GM12891 (cell line): ENCODE measurements around the gene ZNF385B.

Experiments used
- DNase-seq: peaks from one replicate; pipeline ENCODE4 v3.0.0; 2011; ENCODE audit warnings: low spot score; ENCODE audit not compliant: insufficient read length
- FAIRE-seq: peaks from 2 replicates; lab custom pipeline; 2011; peaks lifted over from hg19 to GRCh38; lab: Jason Lieb, UNC
- PAX5 ChIP-seq: IDR thresholded peaks from 2 replicates; pipeline ENCODE4 v1.6.1; 2011; ENCODE audit warnings: low read length, moderate library complexity, mild to moderate bottlenecking; ENCODE audit not compliant: insufficient read depth, severe bottlenecking
- POLR2A ChIP-seq: IDR thresholded peaks from 2 replicates; pipeline ENCODE4 v1.6.1; 2011; ENCODE audit warnings: low read depth, low read length, control low read depth
- POLR2AphosphoS5 ChIP-seq: IDR thresholded peaks from 2 replicates; pipeline ENCODE4 v1.6.1; 2011; ENCODE audit warnings: low read depth, low read length, control low read depth
- POU2F2 ChIP-seq: IDR thresholded peaks from 2 replicates; pipeline ENCODE4 v1.6.1; 2011; ENCODE audit warnings: low read depth, mild to moderate bottlenecking, control low read depth, low read length, moderate library complexity
- SPI1 ChIP-seq: IDR thresholded peaks from 2 replicates; pipeline ENCODE4 v1.6.1; 2011; ENCODE audit warnings: low read depth, low read length, control low read depth
- TAF1 ChIP-seq: IDR thresholded peaks from 2 replicates; pipeline ENCODE4 v1.6.1; 2011; ENCODE audit warnings: low read depth, low read length, control low read depth

ZNF385B gene

DNA sequence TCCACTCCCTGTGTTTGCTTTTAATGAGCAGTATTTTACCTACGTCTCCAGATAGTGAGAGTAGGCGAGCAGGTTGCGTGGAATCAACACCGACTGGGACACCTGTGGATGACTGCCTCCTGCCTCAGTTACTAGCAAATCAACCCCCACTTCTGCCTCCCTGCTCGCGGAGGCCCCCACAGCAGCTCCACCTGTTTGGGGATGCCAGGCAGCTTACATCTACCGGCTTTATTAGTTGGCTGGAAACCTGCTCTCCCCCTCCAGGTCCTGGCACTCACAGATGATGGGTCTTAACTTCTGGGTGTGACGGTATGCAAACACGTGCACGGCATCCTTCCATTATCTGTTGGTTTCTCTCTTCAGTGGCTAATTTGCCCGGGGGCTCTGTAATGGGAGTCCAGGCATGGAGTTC, 432.3 kb downstream of the ZNF385B start:
- TF ChIP-seq TAF1: no peak
- TF ChIP-seq POLR2A: no peak
- no peak for TF ChIP-seq POLR2AphosphoS5
- no peak for TF ChIP-seq POU2F2
- DNase-seq (no peak), FAIRE-seq (no peak)

DNA sequence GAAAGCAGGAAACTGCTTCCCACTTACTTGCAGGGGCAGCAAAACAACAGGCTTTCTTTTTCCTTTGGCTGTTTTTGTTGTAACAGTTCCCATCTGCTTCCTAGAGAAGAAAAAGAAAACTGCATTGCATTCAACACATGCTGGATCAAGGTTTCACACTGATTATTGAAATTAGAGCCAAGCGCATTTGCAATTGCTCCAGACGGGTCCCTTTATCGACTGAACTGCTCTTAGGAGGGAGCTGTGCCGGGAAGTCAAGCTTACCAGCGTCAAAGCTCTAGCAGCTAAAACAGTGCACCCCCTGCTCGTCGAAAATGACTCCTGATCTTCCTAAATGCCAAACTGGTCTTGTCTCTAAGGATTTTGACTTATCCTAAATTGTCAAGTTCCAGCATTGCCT, 432.8 kb downstream of the ZNF385B start:
- no peak for TF ChIP-seq PAX5
- no peak for TF ChIP-seq TAF1
- no peak for TF ChIP-seq POU2F2
- no peak for TF ChIP-seq SPI1
- TF ChIP-seq POLR2A: no peak
- no peak for TF ChIP-seq POLR2AphosphoS5
- DNase-seq (no peak), FAIRE-seq (no peak)

- DNase-seq (no peak), FAIRE-seq (no peak)
- TF ChIP-seq POLR2A: no peak
- no peak for TF ChIP-seq SPI1
- TF ChIP-seq TAF1: no peak
- no peak for TF ChIP-seq POLR2AphosphoS5
- TF ChIP-seq POU2F2: no peak
- TF ChIP-seq PAX5: no peak
These were observed 434.3 kb downstream of the ZNF385B start for GRCh38 chr2:179427065-179427464.

DNA sequence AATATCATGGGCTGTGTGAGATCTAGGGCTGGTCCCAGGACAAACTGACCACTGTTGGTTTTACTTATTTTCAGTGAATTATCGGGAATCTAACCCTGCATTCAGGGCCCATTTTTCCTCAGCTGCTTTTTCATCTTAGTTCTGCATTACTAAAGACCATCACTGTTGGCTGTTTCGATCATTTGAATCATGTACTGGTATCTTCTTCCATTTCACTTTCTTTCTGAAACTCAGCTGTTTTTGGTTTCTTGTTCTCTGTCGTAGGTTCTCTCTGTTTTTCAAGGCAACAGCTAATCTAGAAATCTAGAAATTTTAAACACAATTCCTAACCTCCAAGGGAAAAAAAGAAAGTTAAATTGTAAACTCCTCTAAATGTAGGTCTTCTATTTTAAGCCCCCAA, 436.8 kb downstream of the ZNF385B start:
- TF ChIP-seq SPI1 (no peak), TAF1 (no peak), PAX5 (no peak), POLR2AphosphoS5 (no peak), POLR2A (no peak), POU2F2 (no peak)
- DNase-seq (no peak), FAIRE-seq (no peak)

GRCh38 chr2:179422037-179422643, 439.3 kb downstream of the ZNF385B start:
- DNase-seq (no peak), FAIRE-seq (no peak)
- no peak for TF ChIP-seq POU2F2
- TF ChIP-seq POLR2A: no peak
- TF ChIP-seq POLR2AphosphoS5: no peak
- TF ChIP-seq TAF1: no peak
- no peak for TF ChIP-seq PAX5
- TF ChIP-seq SPI1: no peak

DNA sequence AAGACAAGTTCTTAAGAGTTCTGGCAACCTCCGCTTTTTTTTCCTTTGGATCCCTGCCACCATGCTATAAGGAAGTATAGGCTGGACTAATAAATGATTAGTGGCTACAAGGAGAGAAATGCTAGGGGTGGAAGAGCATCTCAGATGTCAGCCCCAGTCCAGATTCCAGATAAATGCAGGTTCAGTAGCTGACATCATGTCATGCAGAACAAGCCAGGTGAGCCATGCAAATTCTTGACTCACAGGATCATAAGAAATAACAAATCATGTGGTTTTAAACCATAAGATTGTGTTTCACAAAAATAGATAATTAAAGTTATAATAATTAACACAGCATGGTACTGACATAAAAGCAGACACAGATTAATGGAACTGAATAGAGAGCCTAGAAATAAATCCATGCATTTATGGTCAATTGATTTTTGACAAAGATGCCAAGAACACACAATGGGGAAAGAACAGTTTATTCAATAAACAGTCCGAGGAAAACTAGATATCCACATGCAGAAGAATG, 443.9 kb downstream of the ZNF385B start:
- DNase-seq: no peak
- FAIRE-seq: no peak
- TF ChIP-seq SPI1 (no peak), PAX5 (no peak), POLR2AphosphoS5 (no peak), POLR2A (no peak), TAF1 (no peak), POU2F2 (no peak)

- DNase-seq (no peak), FAIRE-seq (no peak)
- TF ChIP-seq POU2F2: no peak
- no peak for TF ChIP-seq POLR2A
- no peak for TF ChIP-seq PAX5
- no peak for TF ChIP-seq TAF1
- TF ChIP-seq POLR2AphosphoS5: no peak
- no peak for TF ChIP-seq SPI1
These were observed 449.3 kb downstream of the ZNF385B start for GRCh38 chr2:179412112-179412511.

- DNase-seq (peak; percentile 19), FAIRE-seq (peak; percentile 80)
- TF ChIP-seq POU2F2 (no peak), SPI1 (peak; percentile 35; the same call in 1 of the 2 replicates)
These were observed 450.7 kb downstream of the ZNF385B start for GRCh38 chr2:179410552-179411356.

GRCh38 chr2:179403624-179404023, 457.8 kb downstream of the ZNF385B start:
- TF ChIP-seq POLR2AphosphoS5 (no peak), TAF1 (no peak), POU2F2 (no peak), POLR2A (no peak), SPI1 (no peak), PAX5 (no peak)
- FAIRE-seq (no peak), DNase-seq (no peak)

DNA sequence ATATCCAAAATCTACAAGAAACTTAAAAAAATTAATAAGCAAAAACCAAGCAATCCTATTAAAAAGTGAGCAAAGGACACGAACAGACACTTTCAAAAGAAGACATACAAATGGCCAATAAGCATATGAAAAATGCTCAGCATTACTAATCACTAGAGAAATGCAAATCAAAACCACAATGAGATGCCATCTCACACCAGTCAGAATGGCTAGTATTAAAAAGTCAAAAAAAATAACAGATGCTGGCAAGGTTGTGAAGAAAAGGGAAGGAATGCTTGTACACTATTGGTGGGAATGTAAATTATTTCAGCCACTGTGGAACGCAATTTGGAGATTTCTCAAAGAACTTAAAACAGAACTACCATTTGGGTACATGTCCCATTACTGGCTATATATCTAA, 467.9 kb downstream of the ZNF385B start:
- DNase-seq (no peak), FAIRE-seq (no peak)
- TF ChIP-seq SPI1: no peak
- TF ChIP-seq POLR2A: no peak
- no peak for TF ChIP-seq TAF1
- TF ChIP-seq POLR2AphosphoS5: no peak
- TF ChIP-seq PAX5: no peak
- no peak for TF ChIP-seq POU2F2
